HepG2 (cell line): Measurements from ENCODE around the gene TLR9. TPM values are rescaled to one million over a fixed set of nuclear protein-coding genes. Genes with fewer than 3 reads are reported as not detected.

ENCODE experiments used
- CCAR2 ChIP-seq: fragments of 200-400 bp; formaldehyde crosslinking; optimal IDR thresholded peaks from 2 replicates; pipeline ENCODE3; 2018; ENCODE audit warnings: low read depth, mild to moderate bottlenecking, low read length, moderate library complexity
- ERF ChIP-seq: IDR thresholded peaks from 2 replicates; pipeline ENCODE4 v1.6.1; 2018; ENCODE audit warnings: missing biosample characterization, missing genetic modification reagents
- KAT8 ChIP-seq: IDR thresholded peaks from 2 replicates; pipeline ENCODE4 v1.6.1; 2016; ENCODE audit warnings: missing genetic modification reagents, missing compliant biosample characterization
- KLF12 ChIP-seq: sonication (generic); formaldehyde crosslinking; IDR thresholded peaks from 2 replicates; pipeline ENCODE4 v1.4.0; 2020; ENCODE audit warnings: missing genetic modification reagents, borderline replicate concordance
- KLF15 ChIP-seq: sonication (generic); formaldehyde crosslinking; IDR thresholded peaks from 2 replicates; pipeline ENCODE4 v1.8.1; 2023; ENCODE audit warnings: borderline replicate concordance, mild to moderate bottlenecking, inconsistent platforms, missing genetic modification reagents, mixed read lengths
- MXD4 ChIP-seq: IDR thresholded peaks from 2 replicates; pipeline ENCODE4 v1.6.1; 2016; ENCODE audit warnings: mild to moderate bottlenecking, missing biosample characterization, missing genetic modification reagents
- PRMT3 ChIP-seq: sonication (generic); formaldehyde crosslinking; IDR thresholded peaks from 2 replicates; pipeline ENCODE4 v1.8.1; 2022; ENCODE audit warnings: low read depth, mild to moderate bottlenecking, moderate library complexity, missing genetic modification reagents, borderline replicate concordance
- REPIN1 ChIP-seq: sonication (generic); formaldehyde crosslinking; IDR thresholded peaks from 2 replicates; pipeline ENCODE4 v1.8.0; 2022; ENCODE audit warnings: missing genetic modification reagents, low read depth, mild to moderate bottlenecking, borderline replicate concordance
- SMARCC2 ChIP-seq: fragments of 450-650 bp; IDR thresholded peaks from 2 replicates; pipeline ENCODE4 v1.6.1; 2017; ENCODE audit warnings: antibody characterized with exemption, mild to moderate bottlenecking
- ZFP37 ChIP-seq: sonication (generic); formaldehyde crosslinking; IDR thresholded peaks from 2 replicates; pipeline ENCODE4 v1.4.0; 2020; ENCODE audit warnings: missing genetic modification reagents, borderline replicate concordance
- polyA plus RNA-seq, 8 experiments: library from polyadenylated mRNA; depleted of rRNA in 3 of 8; stranded (reverse) in 7 of 8; unstranded in 1 of 8; fragments of >200 nt; fragmentation: Illumina TruSeq in 4 of 8; extraction: Trizol in 4 of 8; gene quantifications; 2 replicates each; pipeline versions ENCODE4 v1.2.1 to v1.2.3, GENCODE V29; 2011 to 2016; ENCODE audit warnings: low read depth in 4 of 8, missing spikeins in 1 of 8, mixed read lengths in 1 of 8; ENCODE audit not compliant: insufficient read depth in 1 of 8
- total RNA-seq, 5 experiments: library from RNA; depleted of rRNA; stranded (reverse); fragments of >200 nt; fragmentation: Illumina TruSeq; extraction: Trizol; gene quantifications; 2 replicates each; pipeline ENCODE4 v1.2.3, GENCODE V29; 2016; ENCODE audit warnings: low read depth in 1 of 5
- TF ChIP-seq, protein P1 (sequence below), 2 experiments: fragments of 450-650 bp in 1 of 2; sonication (generic) in 1 of 2; formaldehyde crosslinking in 1 of 2; IDR thresholded peaks; 2 replicates each; pipeline versions ENCODE4 v1.6.1 to v1.8.0; 2016 to 2022; ENCODE audit warnings: antibody characterized with exemption in 1 of 2, mild to moderate bottlenecking in 1 of 2, missing genetic modification reagents in 1 of 2
- TF ChIP-seq, protein P2 (sequence below): sonication (generic); formaldehyde crosslinking; IDR thresholded peaks from 2 replicates; pipeline ENCODE4 v1.4.0; 2020; ENCODE audit warnings: missing genetic modification reagents

The TLR9 gene
- total and polyA plus RNA-seq, 2 of the 13 experiments (the other 11 are each of a cell fraction or from before 2014, with no cell fraction given): not detected

DNA sequence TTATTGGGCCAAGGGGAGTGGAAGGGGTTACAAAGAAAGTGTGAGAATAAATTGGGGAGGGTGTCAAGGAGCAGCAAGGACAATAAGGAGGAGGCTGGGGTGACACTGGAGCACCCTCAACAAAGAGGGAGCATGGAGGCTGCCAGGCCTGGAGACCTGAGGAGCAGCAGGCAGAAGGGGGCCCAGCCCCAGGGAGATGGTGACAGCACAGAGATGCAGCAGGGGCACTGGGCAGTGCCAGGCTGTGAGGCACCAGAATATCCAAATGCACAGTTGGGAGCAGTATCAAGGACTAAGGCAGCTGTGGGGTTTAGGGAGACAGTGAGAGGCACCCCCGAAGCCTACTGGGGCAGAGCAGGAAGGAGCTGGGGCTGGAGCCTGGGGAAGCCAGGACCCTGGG, 46.9 kb downstream of the TLR9 start (continued):
- TF ChIP-seq, protein P1, sequence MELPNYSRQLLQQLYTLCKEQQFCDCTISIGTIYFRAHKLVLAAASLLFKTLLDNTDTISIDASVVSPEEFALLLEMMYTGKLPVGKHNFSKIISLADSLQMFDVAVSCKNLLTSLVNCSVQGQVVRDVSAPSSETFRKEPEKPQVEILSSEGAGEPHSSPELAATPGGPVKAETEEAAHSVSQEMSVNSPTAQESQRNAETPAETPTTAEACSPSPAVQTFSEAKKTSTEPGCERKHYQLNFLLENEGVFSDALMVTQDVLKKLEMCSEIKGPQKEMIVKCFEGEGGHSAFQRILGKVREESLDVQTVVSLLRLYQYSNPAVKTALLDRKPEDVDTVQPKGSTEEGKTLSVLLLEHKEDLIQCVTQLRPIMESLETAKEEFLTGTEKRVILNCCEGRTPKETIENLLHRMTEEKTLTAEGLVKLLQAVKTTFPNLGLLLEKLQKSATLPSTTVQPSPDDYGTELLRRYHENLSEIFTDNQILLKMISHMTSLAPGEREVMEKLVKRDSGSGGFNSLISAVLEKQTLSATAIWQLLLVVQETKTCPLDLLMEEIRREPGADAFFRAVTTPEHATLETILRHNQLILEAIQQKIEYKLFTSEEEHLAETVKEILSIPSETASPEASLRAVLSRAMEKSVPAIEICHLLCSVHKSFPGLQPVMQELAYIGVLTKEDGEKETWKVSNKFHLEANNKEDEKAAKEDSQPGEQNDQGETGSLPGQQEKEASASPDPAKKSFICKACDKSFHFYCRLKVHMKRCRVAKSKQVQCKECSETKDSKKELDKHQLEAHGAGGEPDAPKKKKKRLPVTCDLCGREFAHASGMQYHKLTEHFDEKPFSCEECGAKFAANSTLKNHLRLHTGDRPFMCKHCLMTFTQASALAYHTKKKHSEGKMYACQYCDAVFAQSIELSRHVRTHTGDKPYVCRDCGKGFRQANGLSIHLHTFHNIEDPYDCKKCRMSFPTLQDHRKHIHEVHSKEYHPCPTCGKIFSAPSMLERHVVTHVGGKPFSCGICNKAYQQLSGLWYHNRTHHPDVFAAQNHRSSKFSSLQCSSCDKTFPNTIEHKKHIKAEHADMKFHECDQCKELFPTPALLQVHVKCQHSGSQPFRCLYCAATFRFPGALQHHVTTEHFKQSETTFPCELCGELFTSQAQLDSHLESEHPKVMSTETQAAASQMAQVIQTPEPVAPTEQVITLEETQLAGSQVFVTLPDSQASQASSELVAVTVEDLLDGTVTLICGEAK (IDR thresholded peaks at IDR 0.05): no peak
- TF ChIP-seq, protein P1 (CRISPR knock-in tag; IDR thresholded peaks at IDR 0.05): no peak
- TF ChIP-seq KLF15 (no peak), ZFP37 (CRISPR knock-in tag) (no peak), SMARCC2 (no peak), ERF (no peak), KAT8 (CRISPR knock-in tag) (no peak), REPIN1 (CRISPR knock-in tag) (no peak), PRMT3 (no peak), MXD4 (no peak), KLF12 (CRISPR knock-in tag) (no peak), CCAR2 (no peak)
- TF ChIP-seq, protein P2, sequence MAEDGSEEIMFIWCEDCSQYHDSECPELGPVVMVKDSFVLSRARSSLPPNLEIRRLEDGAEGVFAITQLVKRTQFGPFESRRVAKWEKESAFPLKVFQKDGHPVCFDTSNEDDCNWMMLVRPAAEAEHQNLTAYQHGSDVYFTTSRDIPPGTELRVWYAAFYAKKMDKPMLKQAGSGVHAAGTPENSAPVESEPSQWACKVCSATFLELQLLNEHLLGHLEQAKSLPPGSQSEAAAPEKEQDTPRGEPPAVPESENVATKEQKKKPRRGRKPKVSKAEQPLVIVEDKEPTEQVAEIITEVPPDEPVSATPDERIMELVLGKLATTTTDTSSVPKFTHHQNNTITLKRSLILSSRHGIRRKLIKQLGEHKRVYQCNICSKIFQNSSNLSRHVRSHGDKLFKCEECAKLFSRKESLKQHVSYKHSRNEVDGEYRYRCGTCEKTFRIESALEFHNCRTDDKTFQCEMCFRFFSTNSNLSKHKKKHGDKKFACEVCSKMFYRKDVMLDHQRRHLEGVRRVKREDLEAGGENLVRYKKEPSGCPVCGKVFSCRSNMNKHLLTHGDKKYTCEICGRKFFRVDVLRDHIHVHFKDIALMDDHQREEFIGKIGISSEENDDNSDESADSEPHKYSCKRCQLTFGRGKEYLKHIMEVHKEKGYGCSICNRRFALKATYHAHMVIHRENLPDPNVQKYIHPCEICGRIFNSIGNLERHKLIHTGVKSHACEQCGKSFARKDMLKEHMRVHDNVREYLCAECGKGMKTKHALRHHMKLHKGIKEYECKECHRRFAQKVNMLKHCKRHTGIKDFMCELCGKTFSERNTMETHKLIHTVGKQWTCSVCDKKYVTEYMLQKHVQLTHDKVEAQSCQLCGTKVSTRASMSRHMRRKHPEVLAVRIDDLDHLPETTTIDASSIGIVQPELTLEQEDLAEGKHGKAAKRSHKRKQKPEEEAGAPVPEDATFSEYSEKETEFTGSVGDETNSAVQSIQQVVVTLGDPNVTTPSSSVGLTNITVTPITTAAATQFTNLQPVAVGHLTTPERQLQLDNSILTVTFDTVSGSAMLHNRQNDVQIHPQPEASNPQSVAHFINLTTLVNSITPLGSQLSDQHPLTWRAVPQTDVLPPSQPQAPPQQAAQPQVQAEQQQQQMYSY (CRISPR knock-in tag): no peak
